Ishikawa (cell line): ENCODE measurements around the gene FAM114A1.

ENCODE experiments used
- CREB1 ChIP-seq: IDR thresholded peaks from 2 replicates; pipeline ENCODE4 v1.6.1; 2012; ENCODE audit warnings: low read depth
- EGR1 ChIP-seq: IDR thresholded peaks from 2 replicates; pipeline ENCODE4 v1.6.1; 2012
- MAX ChIP-seq: IDR thresholded peaks from 2 replicates; pipeline ENCODE4 v1.6.1; 2012
- REST ChIP-seq: IDR thresholded peaks from 2 replicates; pipeline ENCODE4 v1.6.1; 2012; ENCODE audit warnings: low read depth, mild to moderate bottlenecking
- TAF1 ChIP-seq: IDR thresholded peaks from 2 replicates; pipeline ENCODE4 v1.6.1; 2012; ENCODE audit warnings: low read depth, mild to moderate bottlenecking
- TEAD4 ChIP-seq: IDR thresholded peaks from 2 replicates; pipeline ENCODE4 v1.6.1; 2012

- TF ChIP-seq REST (no peak), EGR1 (no peak), TAF1 (no peak), TEAD4 (no peak), CREB1 (no peak), MAX (no peak)
Observed at GRCh38 chr4:38935391-38936073, 67.9 kb downstream of the FAM114A1 start.
